Measurements from ENCODE around the gene TNFRSF12A. TPM values are rescaled to one million over a fixed set of nuclear protein-coding genes. Genes with fewer than 3 reads are reported as not detected.

The TNFRSF12A gene
- total RNA-seq, 1 experiment from 2014 or later: 156 TPM

- Histone ChIP-seq H3K27me3 (ENCODE audit: control insufficient read depth, insufficient read depth, low read length) (no peaks in the 10 kb centered on the region), H3K27ac (ENCODE audit: low read length) (no peak overlapping the region)
- POLR2A ChIA-PET: interaction anchor here (0.5 kb wide), 1 partner anchor 15 kb away, joined by 3 read pairs; no protein-coding TSS in a partner anchor
Observed at GRCh38 chr16:3030222-3031212, 10.3 kb downstream of the TNFRSF12A start.

GRCh38 chr16:3032624-3033023 is 12.5 kb downstream of the TNFRSF12A start:
- in situ Hi-C loops (cut with HindIII; ENCODE audit: low pct_unique_long_range_greater_than_20kb, low sequenced_read_pairs): no loop called here
- CTCF ChIA-PET: interaction anchor here (1.0 to 1.4 kb wide), 3 partner anchors 15 to 97 kb away, joined by 3 to 7 read pairs (median 4); no protein-coding TSS in a partner anchor
- ATAC-seq: no peak
- no peak overlapping the region for H3K27ac ChIP-seq (ENCODE audit: low read length)
- peaks cover 3% of the 10 kb centered on the region; the same call in 1 of the 2 replicates for H3K36me3 ChIP-seq (ENCODE audit: control insufficient read depth, insufficient read depth, low read length)
- no peaks in the 10 kb centered on the region; the same call in 1 of the 2 replicates for H3K27me3 ChIP-seq (ENCODE audit: control insufficient read depth, insufficient read depth, low read length)
- DNase-seq (ENCODE audit: low read depth, low spot score): no peak
- no peaks in the 10 kb centered on the region for H3K9me3 ChIP-seq (ENCODE audit: control insufficient read depth, insufficient read depth, low read depth, low read length)
- H3K4me3 ChIP-seq (ENCODE audit: low read depth in 2 of 2, low read length in 2 of 2): no peak overlapping the region
- TF ChIP-seq POLR2AphosphoS5 (IDR thresholded peaks at IDR 0.05; ENCODE audit: low read depth, low read length) (no peak), REST (IDR thresholded peaks at IDR 0.05; ENCODE audit: insufficient read depth in 1 of 2, low read depth in 2 of 2, low read length in 1 of 2) (no peak), SIN3A (IDR thresholded peaks at IDR 0.05; ENCODE audit: borderline replicate concordance, insufficient read depth, low read depth, low read length) (no peak), TCF7L2 (IDR thresholded peaks at IDR 0.05; ENCODE audit: low read depth, low read length) (no peak)
- TF ChIP-seq, protein P1, sequence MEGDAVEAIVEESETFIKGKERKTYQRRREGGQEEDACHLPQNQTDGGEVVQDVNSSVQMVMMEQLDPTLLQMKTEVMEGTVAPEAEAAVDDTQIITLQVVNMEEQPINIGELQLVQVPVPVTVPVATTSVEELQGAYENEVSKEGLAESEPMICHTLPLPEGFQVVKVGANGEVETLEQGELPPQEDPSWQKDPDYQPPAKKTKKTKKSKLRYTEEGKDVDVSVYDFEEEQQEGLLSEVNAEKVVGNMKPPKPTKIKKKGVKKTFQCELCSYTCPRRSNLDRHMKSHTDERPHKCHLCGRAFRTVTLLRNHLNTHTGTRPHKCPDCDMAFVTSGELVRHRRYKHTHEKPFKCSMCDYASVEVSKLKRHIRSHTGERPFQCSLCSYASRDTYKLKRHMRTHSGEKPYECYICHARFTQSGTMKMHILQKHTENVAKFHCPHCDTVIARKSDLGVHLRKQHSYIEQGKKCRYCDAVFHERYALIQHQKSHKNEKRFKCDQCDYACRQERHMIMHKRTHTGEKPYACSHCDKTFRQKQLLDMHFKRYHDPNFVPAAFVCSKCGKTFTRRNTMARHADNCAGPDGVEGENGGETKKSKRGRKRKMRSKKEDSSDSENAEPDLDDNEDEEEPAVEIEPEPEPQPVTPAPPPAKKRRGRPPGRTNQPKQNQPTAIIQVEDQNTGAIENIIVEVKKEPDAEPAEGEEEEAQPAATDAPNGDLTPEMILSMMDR (IDR thresholded peaks at IDR 0.05): no peak
- BruUV-seq (replicated peaks): no TSS peak
- H3K4me1 ChIP-seq (ENCODE audit: control insufficient read depth, insufficient read depth, low read length): peaks cover 6% of the 10 kb centered on the region; the same call in 1 of the 2 replicates
- POLR2A ChIA-PET: no interaction called here
- intact Hi-C loops (cut with micrococcal nuclease; ENCODE audit: unreplicated experiment): no loop called here

More at GRCh38 chr16:3030222-3031212, 10.3 kb downstream of the TNFRSF12A start:
- no peaks in the 10 kb centered on the region for H3K9me3 ChIP-seq (ENCODE audit: control insufficient read depth, insufficient read depth, low read depth, low read length)
- ATAC-seq (no peak), DNase-seq (ENCODE audit: low read depth, low spot score) (no peak)
- H3K4me1 ChIP-seq (ENCODE audit: control insufficient read depth, insufficient read depth, low read length): peaks cover 6% of the 10 kb centered on the region; the same call in 1 of the 2 replicates
- CTCF ChIA-PET: interaction anchor here (0.6 to 2.0 kb wide), 4 partner anchors 8 to 144 kb away, joined by 5 to 11 read pairs (median 9); partner anchors contain the start of gene ZNF213
- TF ChIP-seq SIN3A (IDR thresholded peaks at IDR 0.05; ENCODE audit: borderline replicate concordance, insufficient read depth, low read depth, low read length): no peak
- no peak for TF ChIP-seq TCF7L2 (IDR thresholded peaks at IDR 0.05; ENCODE audit: low read depth, low read length)
- TF ChIP-seq REST (IDR thresholded peaks at IDR 0.05; ENCODE audit: insufficient read depth in 1 of 2, low read depth in 2 of 2, low read length in 1 of 2): no peak
- TF ChIP-seq, protein P1 (IDR thresholded peaks at IDR 0.05): no peak
- TF ChIP-seq POLR2AphosphoS5 (IDR thresholded peaks at IDR 0.05; ENCODE audit: low read depth, low read length): no peak
- no peak overlapping the region for H3K4me3 ChIP-seq (ENCODE audit: low read depth in 2 of 2, low read length in 2 of 2)
- no peaks in the 10 kb centered on the region for H3K36me3 ChIP-seq (ENCODE audit: control insufficient read depth, insufficient read depth, low read length)
- in situ Hi-C loops (cut with HindIII; ENCODE audit: low pct_unique_long_range_greater_than_20kb, low sequenced_read_pairs): no loop called here
- intact Hi-C loops (cut with micrococcal nuclease; ENCODE audit: unreplicated experiment): no loop called here
- no TSS peak for BruUV-seq (replicated peaks)
